Activated CD8-positive, alpha-beta memory T cell treated with anti-CD3 and anti-CD28 coated beads, Interleukin-2, amount 50 U/mL, for 1 hour (primary cell): Measurements from ENCODE around the gene PTPRK.

Experiments
- DNase-seq: peaks from one replicate; pipeline ENCODE4 v3.0.0-alpha.2; 2020; ENCODE audit errors: extremely low read depth

Gene PTPRK

DNA sequence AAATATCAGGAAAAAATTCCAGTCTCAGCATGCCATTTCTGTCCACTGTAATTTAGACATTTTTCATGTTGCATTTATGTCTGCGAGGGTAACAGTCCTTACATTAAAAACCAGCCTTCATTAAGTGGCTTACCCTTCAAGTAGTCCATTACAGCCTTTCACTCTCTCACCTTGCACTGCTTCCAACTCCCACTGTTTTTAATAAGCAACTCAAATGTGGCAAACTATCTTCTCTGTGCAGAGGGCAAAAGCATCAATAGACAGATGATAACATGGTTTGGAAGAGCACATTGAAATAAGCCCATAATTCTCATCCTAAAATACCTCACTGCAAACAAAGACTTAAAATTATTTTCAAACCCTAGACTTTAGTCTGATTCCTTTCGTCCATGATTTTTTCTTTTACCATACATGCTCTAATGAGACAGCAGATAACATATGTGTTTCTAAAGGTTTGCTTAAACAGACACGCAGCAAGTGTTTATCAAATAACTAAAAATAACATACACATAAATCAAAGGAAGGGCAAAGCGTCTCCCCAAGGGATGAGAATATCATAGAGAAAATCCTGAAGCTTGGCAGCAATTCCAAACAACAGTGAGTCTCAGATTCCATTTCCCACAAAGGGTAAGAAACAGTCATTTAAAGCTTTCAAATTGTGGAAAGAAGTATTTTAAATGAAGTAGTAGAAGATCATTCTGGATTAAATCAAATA, 130.4 kb downstream of the PTPRK start:
- DNase-seq, result no peak

- no peak for DNase-seq
These were observed 132.0 kb downstream of the PTPRK start for GRCh38 chr6:128388380-128388779.

DNA sequence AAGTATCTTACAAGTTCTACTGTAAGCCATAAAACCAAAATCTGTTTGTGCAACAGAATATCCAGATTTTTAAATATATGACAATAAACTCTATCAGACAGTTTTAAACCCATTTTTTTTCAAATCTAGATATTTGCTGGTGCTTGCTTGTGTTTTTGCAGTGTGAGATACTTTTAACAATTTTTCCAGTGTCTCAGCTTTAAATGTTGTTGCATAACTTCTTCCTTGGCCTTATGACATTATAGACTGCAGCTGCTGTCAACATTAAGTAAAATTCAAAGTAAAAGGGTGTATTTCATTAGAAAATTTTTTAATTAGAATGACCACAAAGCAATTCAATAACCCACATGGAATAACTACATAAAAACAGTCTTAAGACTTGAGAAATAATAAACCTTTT, 139.5 kb downstream of the PTPRK start:
- no peak for DNase-seq

- no peak for DNase-seq
These were observed 140.8 kb downstream of the PTPRK start for GRCh38 chr6:128379577-128379976.

DNA sequence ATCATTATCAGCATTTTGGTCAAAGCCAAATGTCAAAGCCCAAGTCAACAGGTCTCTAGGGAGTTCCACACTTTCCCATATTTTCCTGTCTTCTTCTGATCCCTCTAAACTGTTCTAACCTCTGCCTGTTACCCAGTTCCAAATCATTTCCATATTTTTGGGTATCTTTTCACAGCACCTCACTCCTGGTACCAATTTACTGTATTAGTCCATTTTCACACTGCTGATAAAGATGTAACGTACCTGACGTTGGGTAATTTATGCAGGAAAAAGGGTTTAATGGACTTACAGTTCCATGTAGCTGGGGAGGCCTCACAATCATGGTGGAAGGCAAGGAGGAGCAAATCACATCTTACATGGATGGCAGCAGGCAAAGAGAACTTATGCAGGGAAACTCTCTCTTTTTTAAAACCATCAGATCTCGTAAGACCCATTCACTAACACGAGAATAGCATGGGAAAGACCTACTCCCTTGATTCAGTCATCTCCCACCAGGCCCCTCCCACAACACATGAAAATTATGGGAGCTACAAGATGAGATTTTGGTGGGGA, 143.4 kb downstream of the PTPRK start:
- DNase-seq, result no peak

DNA sequence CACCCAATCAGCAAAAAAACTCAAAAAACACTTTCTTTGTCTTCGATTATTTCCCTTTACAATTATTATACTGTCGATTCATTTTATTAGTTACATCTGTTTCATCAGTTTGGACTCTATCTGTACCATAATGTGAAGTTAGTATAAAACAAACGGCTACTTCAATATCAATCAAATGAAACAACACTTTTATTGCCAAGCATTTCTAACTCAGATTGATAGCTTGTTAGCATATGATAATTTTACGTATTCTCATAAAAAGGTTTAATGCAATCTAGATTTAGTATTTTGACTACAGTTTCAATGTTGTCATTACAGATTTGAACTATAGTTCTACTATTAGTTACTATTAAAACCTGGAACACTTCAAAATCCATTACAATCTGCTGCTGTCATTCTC, 149.3 kb downstream of the PTPRK start:
- no peak for DNase-seq

GRCh38 chr6:128370072-128370471, 150.3 kb downstream of the PTPRK start:
- DNase-seq, result no peak

GRCh38 chr6:128368213-128368944, 152.0 kb downstream of the PTPRK start:
- DNase-seq, result no peak

- no peak for DNase-seq
These were observed 153.0 kb downstream of the PTPRK start for GRCh38 chr6:128367437-128367836.

GRCh38 chr6:128365520-128366160, 154.8 kb downstream of the PTPRK start:
- DNase-seq, result no peak

DNA sequence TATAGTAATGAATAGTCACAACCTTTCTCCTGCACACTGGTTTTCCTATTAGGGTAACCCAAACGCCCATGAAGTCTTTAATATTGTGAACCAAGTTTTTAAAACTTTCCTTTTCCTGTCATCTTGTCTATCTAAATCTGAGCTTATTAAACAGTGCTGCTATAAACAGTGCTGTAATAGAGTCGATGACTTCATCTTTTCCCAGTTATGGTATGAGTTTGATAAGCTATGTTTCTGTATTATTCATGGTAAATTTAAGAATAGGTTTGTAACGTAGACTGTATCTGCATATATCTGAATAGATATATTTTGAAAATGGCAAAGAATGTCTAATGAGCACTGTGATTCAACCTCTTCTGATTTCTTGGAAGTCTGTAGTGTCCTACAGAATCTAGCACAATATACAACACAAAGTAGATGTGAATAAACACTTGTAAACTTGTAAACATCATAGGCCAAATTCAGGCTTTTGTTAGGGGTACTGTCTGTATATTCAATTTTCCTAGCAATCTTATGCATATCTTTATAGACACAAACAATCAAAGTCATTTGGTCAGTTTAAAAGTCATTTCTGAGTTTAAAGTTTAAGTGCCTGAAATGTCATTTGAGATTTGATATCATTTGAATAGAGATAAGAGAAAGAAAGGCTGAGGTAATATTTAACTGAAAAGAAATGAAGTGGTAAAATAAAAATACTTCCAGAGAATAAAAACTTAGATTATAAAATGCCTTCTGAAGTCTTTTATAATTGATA, 155.5 kb downstream of the PTPRK start:
- DNase-seq, result no peak

- no peak for DNase-seq
These were observed 157.2 kb downstream of the PTPRK start for GRCh38 chr6:128363020-128363813.

DNA sequence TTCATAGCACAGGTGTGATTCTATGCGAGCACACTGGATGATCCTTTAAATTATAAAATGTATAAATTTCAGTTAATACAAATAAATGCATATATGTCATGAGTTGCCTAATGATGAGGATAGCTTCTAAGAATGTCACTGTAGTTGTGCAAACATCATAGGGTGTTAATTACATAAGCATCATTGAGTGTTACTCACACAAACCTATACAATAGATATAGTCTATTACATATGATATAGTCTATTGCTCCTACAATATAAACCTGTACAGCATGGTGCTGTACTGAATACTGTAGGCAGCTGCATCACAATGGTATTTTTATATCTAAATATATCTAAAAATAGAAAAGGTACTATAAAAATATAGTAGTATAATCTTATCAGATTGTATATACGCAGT, 159.0 kb downstream of the PTPRK start:
- no peak for DNase-seq

DNA sequence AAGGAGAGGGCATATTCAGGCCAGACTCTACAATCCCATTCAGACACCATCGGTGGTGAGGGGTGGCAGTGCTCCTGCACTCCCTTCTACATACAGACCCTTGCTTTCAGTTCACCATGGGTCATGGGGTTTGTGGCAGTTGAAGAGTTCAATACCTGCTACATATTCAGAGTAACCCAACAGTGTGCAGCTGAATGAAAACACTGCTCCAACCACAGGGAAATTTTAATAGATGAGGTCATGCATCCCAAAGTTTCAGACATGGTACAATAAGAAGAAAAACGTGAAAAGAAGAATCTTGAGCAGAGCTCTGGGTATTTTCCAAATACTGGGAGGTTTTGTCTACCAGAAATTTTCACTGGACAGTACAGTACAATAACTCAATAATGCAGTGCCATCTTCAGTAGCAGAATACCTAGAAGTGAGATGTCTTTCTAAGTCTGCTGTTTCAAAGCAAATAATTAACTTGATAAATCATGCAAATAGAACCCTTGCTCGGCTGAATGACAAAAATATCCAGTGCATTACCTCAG, 162.1 kb downstream of the PTPRK start:
- DNase-seq, result no peak

DNA sequence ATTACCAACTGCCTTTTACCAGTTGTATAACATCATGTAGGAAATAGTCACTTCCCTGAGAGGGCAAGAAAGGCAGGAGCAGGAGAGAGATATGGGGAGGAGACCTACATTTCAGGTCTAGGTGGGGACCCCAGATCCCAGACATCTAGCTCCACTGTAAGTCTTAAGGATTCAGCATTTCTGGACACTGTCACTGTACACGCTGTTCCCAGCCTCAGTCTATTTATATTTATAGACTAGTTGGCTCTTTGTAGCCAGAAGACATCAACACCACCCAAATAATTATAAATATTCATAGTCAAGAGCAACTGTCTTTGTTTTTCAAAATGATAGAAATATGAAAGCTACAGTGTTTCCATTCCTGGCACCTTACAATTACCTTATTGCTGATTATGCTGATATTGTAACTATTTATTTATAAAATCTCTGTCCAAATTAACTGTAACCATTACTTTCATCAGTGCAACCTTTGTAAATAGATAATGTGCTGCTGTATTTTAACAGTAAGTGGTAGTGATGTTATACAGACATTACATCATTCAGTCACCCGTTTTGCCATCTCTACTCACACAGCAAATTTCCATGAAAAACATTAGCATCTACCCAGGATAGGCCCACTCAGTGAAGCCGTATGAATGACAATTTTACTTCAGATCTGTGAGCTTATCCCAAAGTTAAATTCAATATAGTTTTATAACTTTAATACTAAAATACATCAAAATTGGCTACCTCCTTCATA, 162.8 kb downstream of the PTPRK start:
- DNase-seq, result no peak

- DNase-seq, result no peak
These were observed 168.0 kb downstream of the PTPRK start for GRCh38 chr6:128352366-128352765.

DNA sequence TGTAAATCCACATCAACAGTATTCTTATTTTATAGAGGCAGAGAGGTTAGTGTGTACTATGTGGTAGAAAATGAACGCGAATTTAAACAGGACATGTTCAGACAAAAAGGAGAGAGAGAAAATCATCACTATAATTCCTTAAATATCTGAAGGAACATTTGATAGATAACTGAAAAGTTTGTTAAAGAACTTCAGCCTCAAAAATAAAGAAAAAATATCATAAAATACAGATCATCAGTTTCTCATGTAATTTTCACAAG, 169.2 kb downstream of the PTPRK start:
- DNase-seq, result no peak

- DNase-seq, result no peak
These were observed 169.8 kb downstream of the PTPRK start for GRCh38 chr6:128350416-128351254.

DNA sequence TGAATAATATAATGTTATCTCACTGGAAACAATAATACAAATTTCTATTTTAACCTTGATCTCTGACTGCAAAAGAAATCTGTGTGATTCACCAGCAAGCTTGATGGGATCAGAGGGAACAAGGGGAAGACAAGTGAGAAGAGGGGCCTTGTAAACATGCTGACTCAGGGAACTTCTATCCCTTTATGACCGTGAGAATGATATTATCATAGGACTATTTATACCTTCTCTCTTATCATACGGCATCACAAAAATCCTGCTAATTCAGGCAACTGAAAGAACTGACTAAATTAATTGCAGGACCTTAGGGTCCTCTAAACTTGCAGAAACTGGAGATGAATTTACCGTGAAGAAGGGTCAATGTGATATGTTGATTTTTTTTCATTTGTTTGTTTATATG, 173.3 kb downstream of the PTPRK start:
- DNase-seq, result no peak

DNA sequence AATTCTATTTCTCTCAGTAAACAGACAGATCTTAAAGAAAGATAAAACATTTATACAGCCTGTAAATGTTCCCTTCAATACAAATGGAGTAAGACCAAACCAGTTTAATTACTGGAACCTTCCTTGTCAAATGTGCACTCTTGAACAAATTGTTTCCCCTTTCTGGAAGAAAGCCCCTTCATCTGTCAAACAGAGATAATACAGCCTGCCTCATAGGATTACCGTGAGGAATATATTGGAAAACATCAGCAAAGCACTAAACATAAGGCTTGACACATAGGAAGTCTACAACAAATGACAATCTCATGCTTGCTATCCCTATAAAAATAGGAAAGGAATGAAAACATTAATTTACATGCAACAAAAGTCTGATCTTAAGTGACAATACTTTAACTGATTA, 173.8 kb downstream of the PTPRK start:
- DNase-seq, result no peak
